H1 (cell line): ENCODE data around the gene FAS. TPM values are rescaled to one million over a fixed set of nuclear protein-coding genes. Genes with fewer than 3 reads are reported as not detected.

Source experiments
- CTCF ChIA-PET: fragments of 300-600 bp; sonication (Branson Sonifier 250); formaldehyde crosslinking; loops from one replicate; lab custom pipeline; 2021; ENCODE audit not compliant: partially characterized antibody; lab: Charles Lee
- POLR2A ChIA-PET: fragments of 300-600 bp; sonication (Branson Sonifier 250); formaldehyde crosslinking; loops from one replicate; lab custom pipeline; 2021; ENCODE audit warnings: inconsistent platforms; ENCODE audit not compliant: partially characterized antibody; lab: Charles Lee
- DNase-seq, 2 experiments: peaks; one replicate each; pipeline versions ENCODE4 v3.0.0 to v3.0.0-alpha.2; 2010 to 2022; ENCODE audit warnings: low spot score in 2 of 2, low read depth in 1 of 2, mixed read lengths in 1 of 2
- FAIRE-seq: peaks from 2 replicates; lab custom pipeline; 2011; peaks lifted over from hg19 to GRCh38; lab: Jason Lieb, UNC
- H2AFZ ChIP-seq: 2 replicates; pipeline ENCODE4 v1.8.1; 2012; ENCODE audit warnings: low read length, inconsistent platforms
- H2AK5ac ChIP-seq: 2 replicates; pipeline ENCODE4 v1.6.1; 2013; ENCODE audit warnings: low read depth, low read length
- H2BK120ac ChIP-seq: replicated peaks from 2 replicates; pipeline ENCODE3; 2013; ENCODE audit warnings: low read depth, low read length, inconsistent platforms
- H2BK12ac ChIP-seq: 2 replicates; pipeline ENCODE4 v1.6.1; 2013; ENCODE audit warnings: low read depth, low read length
- H2BK15ac ChIP-seq: 2 replicates; pipeline ENCODE4 v1.6.1; 2013; ENCODE audit warnings: low read length
- H2BK20ac ChIP-seq: 2 replicates; pipeline ENCODE4 v1.6.1; 2013; ENCODE audit warnings: low read length
- H2BK5ac ChIP-seq: 2 replicates; pipeline ENCODE4 v1.6.1; 2013; ENCODE audit warnings: low read depth, low read length
- H3K14ac ChIP-seq: 2 replicates; pipeline ENCODE4 v1.6.1; 2013; ENCODE audit warnings: inconsistent platforms; ENCODE audit not compliant: insufficient read length
- H3K18ac ChIP-seq: 2 replicates; pipeline ENCODE4 v1.6.1; 2013; ENCODE audit warnings: low read length; ENCODE audit errors: extremely low read depth
- H3K23ac ChIP-seq: 2 replicates; pipeline ENCODE4 v1.6.1; 2013; ENCODE audit warnings: inconsistent platforms; ENCODE audit not compliant: insufficient read length
- H3K23me2 ChIP-seq: 2 replicates; pipeline ENCODE4 v1.6.1; 2013; ENCODE audit warnings: low read depth, low read length
- H3K27ac ChIP-seq: 2 replicates; pipeline ENCODE4 v1.6.1; 2011; ENCODE audit warnings: low read depth, low read length, inconsistent platforms
- H3K27me3 ChIP-seq, 4 experiments: replicated peaks in 1 of 4; 1 replicate in 1 of 4; 2 replicates in 3 of 4; pipeline versions ENCODE4 v1.6.1 to v1.8.1; 2011 to 2013; ENCODE audit warnings: low read length in 3 of 4, mild to moderate bottlenecking in 3 of 4, inconsistent platforms in 2 of 4, mixed read lengths in 2 of 4, moderate library complexity in 1 of 4; ENCODE audit not compliant: control insufficient read depth in 3 of 4, insufficient read depth in 3 of 4; ENCODE audit errors: extremely low read depth in 1 of 4
- H3K36me3 ChIP-seq, 4 experiments: 2 replicates each; pipeline versions ENCODE4 v1.6.1 to v1.8.1; 2011 to 2013; ENCODE audit warnings: mild to moderate bottlenecking in 4 of 4, low read length in 3 of 4, moderate library complexity in 2 of 4, control low read depth in 1 of 4, inconsistent platforms in 1 of 4; ENCODE audit not compliant: insufficient read depth in 4 of 4, control insufficient read depth in 2 of 4
- H3K4ac ChIP-seq: replicated peaks from 2 replicates; pipeline ENCODE3; 2013; ENCODE audit warnings: low read length, low read depth, mixed read lengths, inconsistent platforms; ENCODE audit not compliant: insufficient read length
- H3K4me1 ChIP-seq, 4 experiments: replicated peaks in 1 of 4; 1 replicate in 1 of 4; 2 replicates in 3 of 4; pipeline versions ENCODE4 v1.6.1 to v1.8.1; 2011 to 2013; ENCODE audit warnings: low read length in 3 of 4, inconsistent platforms in 2 of 4, mixed read lengths in 1 of 4; ENCODE audit not compliant: insufficient read depth in 4 of 4, control insufficient read depth in 3 of 4
- H3K4me2 ChIP-seq, 2 experiments: 2 replicates each; pipeline versions ENCODE4 v1.6.1 to v1.8.1; 2011 to 2013; ENCODE audit warnings: low read depth in 2 of 2, low read length in 2 of 2, control low read depth in 1 of 2, inconsistent platforms in 1 of 2, mild to moderate bottlenecking in 1 of 2; ENCODE audit not compliant: insufficient read depth in 1 of 2
- H3K4me3 ChIP-seq, 4 experiments: fragments of 200-600, 300-600 bp in 1 of 4; sonication (generic), shearing (Covaris generic), sonication (Bioruptor Twin) in 1 of 4; 2 replicates each; pipeline versions ENCODE4 v1.5.1 to v1.8.1; 2011 to 2016; ENCODE audit warnings: low read length in 4 of 4, low read depth in 3 of 4, control low read depth in 2 of 4, inconsistent platforms in 2 of 4, mild to moderate bottlenecking in 2 of 4, mixed read lengths in 1 of 4, moderate library complexity in 1 of 4; ENCODE audit not compliant: insufficient read depth in 2 of 4; ENCODE audit errors: extremely low read depth in 1 of 4
- H3K56ac ChIP-seq: replicated peaks from 2 replicates; pipeline ENCODE3; 2013; ENCODE audit warnings: low read depth, mild to moderate bottlenecking, mixed read lengths, low read length, inconsistent platforms; ENCODE audit not compliant: insufficient read length
- H3K79me1 ChIP-seq: 2 replicates; pipeline ENCODE4 v1.6.1; 2013; ENCODE audit warnings: low read depth, low read length, control low read depth
- H3K79me2 ChIP-seq, 2 experiments: 2 replicates each; pipeline versions ENCODE4 v1.6.1 to v1.8.1; 2012 to 2013; ENCODE audit warnings: low read length in 2 of 2, mild to moderate bottlenecking in 2 of 2, inconsistent platforms in 1 of 2; ENCODE audit not compliant: insufficient read depth in 2 of 2, control insufficient read depth in 1 of 2
- H3K9ac ChIP-seq, 4 experiments: replicated peaks in 1 of 4; 1 replicate in 1 of 4; 2 replicates in 3 of 4; pipeline versions ENCODE4 v1.6.1 to v1.8.1; 2011 to 2013; ENCODE audit warnings: low read depth in 3 of 4, low read length in 3 of 4, control low read depth in 2 of 4, mild to moderate bottlenecking in 2 of 4, moderate library complexity in 2 of 4, inconsistent platforms in 1 of 4; ENCODE audit errors: extremely low read depth in 1 of 4
- H3K9me3 ChIP-seq, 2 experiments: 2 replicates each; pipeline versions ENCODE4 v1.6.1 to v1.8.1; 2012 to 2013; ENCODE audit warnings: mild to moderate bottlenecking in 2 of 2, moderate library complexity in 2 of 2, control low read depth in 1 of 2, inconsistent platforms in 1 of 2, low read depth in 1 of 2, low read length in 1 of 2, mixed read lengths in 1 of 2; ENCODE audit not compliant: insufficient read depth in 2 of 2
- H4K20me1 ChIP-seq, 2 experiments: replicated peaks in 1 of 2; 2 replicates each; pipeline versions ENCODE3 to v1.8.1; 2011 to 2013; ENCODE audit warnings: inconsistent platforms in 2 of 2, low read length in 2 of 2, mild to moderate bottlenecking in 1 of 2; ENCODE audit not compliant: insufficient read depth in 2 of 2, control insufficient read depth in 1 of 2
- H4K5ac ChIP-seq: 2 replicates; pipeline ENCODE4 v1.6.1; 2013; ENCODE audit warnings: low read length, low read depth, mixed read lengths, inconsistent platforms; ENCODE audit not compliant: insufficient read length
- H4K8ac ChIP-seq: 2 replicates; pipeline ENCODE4 v1.8.0; 2013; ENCODE audit warnings: mild to moderate bottlenecking, moderate library complexity, low read length, inconsistent platforms; ENCODE audit not compliant: insufficient read depth; ENCODE audit errors: extremely low read depth
- H4K91ac ChIP-seq: replicated peaks from 2 replicates; pipeline ENCODE3; 2013; ENCODE audit warnings: low read length, mixed read lengths, inconsistent platforms; ENCODE audit not compliant: insufficient read length
- TAF7 ChIP-seq: optimal IDR thresholded peaks from 2 replicates; pipeline ENCODE3; 2011; ENCODE audit warnings: low read depth, mild to moderate bottlenecking, inconsistent platforms, low read length, moderate library complexity, borderline replicate concordance
- WGBS, 2 experiments: shearing (Covaris generic) in 1 of 2; methylation state at CpG; one replicate each; pipeline versions ENCODE4 v1.1.6 to v1.1.7; 2013 to 2015; ENCODE audit warnings: low lambda C conversion rate in 2 of 2, mixed read lengths in 2 of 2, inconsistent platforms in 1 of 2, low coverage in 1 of 2, missing lambda C conversion rate in 1 of 2; ENCODE audit not compliant: insufficient replicate concordance in 2 of 2, insufficient coverage in 1 of 2, insufficient read length in 1 of 2; ENCODE audit errors: extremely low coverage in 1 of 2, missing lambda C conversion rate in 1 of 2; 5-methylcytosine and 5-hydroxymethylcytosine counted together
- polyA plus RNA-seq, 7 experiments: library from polyadenylated mRNA; depleted of rRNA in 3 of 7; stranded (reverse) in 5 of 7; unstranded in 2 of 7; fragments of >200 nt in 5 of 7; fragments of 200-250 nt in 2 of 7; gene quantifications; 1 replicate in 5 of 7; 2 replicates in 1 of 7; 4 replicates in 1 of 7; pipeline versions ENCODE4 v1.2.1 to v1.2.3, GENCODE V29; 2011 to 2013; ENCODE audit warnings: missing spikeins in 2 of 7, mixed read lengths in 2 of 7
- total RNA-seq: library from RNA; stranded (reverse); fragmentation: NEBNext Ultra II Directional; extraction: Animal tissue kit (Norgen Biotek cat#: 25700); gene quantifications from 2 replicates; pipeline ENCODE4 v1.2.1, GENCODE V29; 2021

FAS gene
- total and polyA plus RNA-seq, 2 of the 8 experiments (the other 6 are each of a cell fraction or from before 2014, with no cell fraction given): 4.0 to 6.7 TPM

DNA sequence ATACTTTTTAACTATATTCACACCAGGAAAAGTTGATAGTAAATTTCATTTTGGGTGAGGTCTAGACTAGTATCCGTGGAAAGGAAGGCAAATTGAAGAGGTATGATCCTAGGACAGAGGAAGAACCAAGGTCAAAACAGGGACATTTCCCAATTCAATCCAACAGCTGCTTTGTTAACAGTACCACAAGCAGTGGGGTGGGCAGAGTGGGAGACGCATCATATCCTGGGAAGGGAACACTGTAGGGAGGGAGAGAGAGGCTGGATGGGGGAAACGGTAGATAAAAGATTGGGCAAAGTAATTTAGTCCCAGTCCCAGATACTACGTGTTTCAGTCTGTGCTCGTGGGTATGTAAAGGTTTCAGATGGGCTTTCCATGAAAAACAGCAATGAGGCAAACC lies 9.2 kb upstream of the FAS start:
- no peaks in the 10 kb centered on the region for H3K79me2 ChIP-seq
- POLR2A ChIA-PET: no interaction called here
- peaks cover 0 to 4% (median 0%) of the 10 kb centered on the region in 4 experiments; a peak in 1 of 7 replicates for H3K4me1 ChIP-seq
- TF ChIP-seq TAF7: no peak
- TF ChIP-seq, all 59 proteins: peak for 0
- H3K4me2 ChIP-seq: no peak overlapping the region
- H2BK120ac ChIP-seq: no peak overlapping the region
- H3K36me3 ChIP-seq: no peaks in the 10 kb centered on the region
- H2BK15ac ChIP-seq: no peak overlapping the region
- H3K9ac ChIP-seq: no peak overlapping the region
- H2AFZ ChIP-seq: no peak overlapping the region
- no peak overlapping the region for H2AK5ac ChIP-seq
- CTCF ChIA-PET: interaction anchor here (0.6 to 3.3 kb wide), 4 partner anchors 9 to 230 kb away, joined by 3 to 14 read pairs (median 3); partner anchors contain the start of gene FAS
- no peaks in the 10 kb centered on the region for H4K20me1 ChIP-seq
- no peak overlapping the region for H4K8ac ChIP-seq
- no peak overlapping the region for H3K4ac ChIP-seq
- H3K79me1 ChIP-seq: no peaks in the 10 kb centered on the region
- no peak overlapping the region for H3K23ac ChIP-seq
- no peaks in the 10 kb centered on the region for H3K23me2 ChIP-seq
- H3K27me3 ChIP-seq: no peaks in the 10 kb centered on the region
- no peak overlapping the region for H2BK12ac ChIP-seq
- no peak overlapping the region for H3K18ac ChIP-seq
- H4K91ac ChIP-seq: no peak overlapping the region
- H3K56ac ChIP-seq: no peak overlapping the region
- H3K4me3 ChIP-seq: no peak overlapping the region
- H3K14ac ChIP-seq: no peak overlapping the region
- no peak overlapping the region for H4K5ac ChIP-seq
- no peak for FAIRE-seq
- H2BK5ac ChIP-seq: no peak overlapping the region
- H3K27ac ChIP-seq: no peak overlapping the region
- no peak overlapping the region for H2BK20ac ChIP-seq
- WGBS, 2 experiments: 91% methylated on average over 5 of the region's 5 CpGs; no CpG with 5 or more reads in 1 of the 2 experiments
- no peak for DNase-seq
- no peaks in the 10 kb centered on the region for H3K9me3 ChIP-seq
